BE2C (cell line): ENCODE data around the gene APH1A.
A peak's percentile ranks its signal among the peaks of the same experiment; 100 is the strongest.
"Not testable (repeated sequence)": the region's sequence is repeated elsewhere in the genome, so short reads cannot be mapped to it uniquely, and the experiment has no call there.

Experiments
- DNase-seq: peaks from one replicate; pipeline ENCODE4 v3.0.0-alpha.2; 2020
- H3K27me3 ChIP-seq: fragments of 250-450 bp; sonication (Bioruptor Pico); 2 replicates; pipeline ENCODE4 v1.5.1; 2020; ENCODE audit warnings: mild to moderate bottlenecking
- H3K36me3 ChIP-seq: fragments of 250-450 bp; sonication (Bioruptor Pico); 2 replicates; pipeline ENCODE4 v1.5.1; 2020; ENCODE audit warnings: mild to moderate bottlenecking
- H3K4me1 ChIP-seq: fragments of 250-450 bp; sonication (Bioruptor Pico); 2 replicates; pipeline ENCODE4 v1.5.1; 2020
- H3K4me3 ChIP-seq: 2 replicates; pipeline ENCODE4 v1.5.1; 2011; ENCODE audit warnings: low read depth, low read length
- H3K9me3 ChIP-seq: fragments of 250-450 bp; sonication (Bioruptor Pico); 2 replicates; pipeline ENCODE4 v1.5.1; 2020
- TF ChIP-seq, protein P1 (sequence below): IDR thresholded peaks from 2 replicates; pipeline ENCODE4 v1.5.1; 2012; ENCODE audit warnings: mild to moderate bottlenecking, low read depth, low read length

APH1A gene

DNA sequence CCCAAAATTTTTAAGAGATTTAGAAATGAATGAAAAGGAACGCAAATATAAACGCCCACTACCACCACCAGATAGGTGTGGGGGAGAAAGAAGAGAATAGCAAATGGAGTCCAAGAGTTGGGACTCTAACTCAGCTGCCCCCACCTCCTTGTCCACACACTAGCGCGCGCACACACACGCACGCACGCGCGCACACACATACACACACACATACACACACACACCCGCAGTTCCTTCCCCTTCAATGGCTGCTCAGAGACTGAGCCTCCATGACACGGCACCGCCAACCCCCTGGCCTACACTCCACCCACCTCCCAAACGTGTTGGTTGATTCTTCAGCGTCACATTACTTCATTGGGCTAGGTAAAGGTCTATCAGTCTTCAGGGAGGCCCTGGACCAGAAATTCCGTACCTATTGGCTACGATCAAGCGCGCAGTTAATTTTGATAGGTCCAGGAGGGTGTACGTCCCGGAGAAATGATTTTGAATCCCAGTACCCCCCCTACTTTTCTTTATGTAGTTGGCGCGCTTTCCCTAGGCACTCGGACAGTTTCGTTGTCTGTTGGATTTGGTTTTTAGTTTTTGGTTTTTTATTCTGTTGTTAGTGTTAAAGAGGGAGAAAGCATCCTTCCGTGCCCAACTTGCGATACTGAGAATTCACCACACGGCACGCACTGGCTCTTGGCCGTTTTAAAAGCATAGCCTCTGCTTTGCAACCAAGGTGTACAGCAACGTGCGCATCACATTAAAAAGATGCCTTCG is 32.8 kb downstream of the APH1A start, which contains the start of gene ANP32E:
Gene ANP32E, minus strand, starts transcription at position 261 of the 762 bp plus-strand sequence. CDS start 326 bp downstream, outside the sequence.
- TF ChIP-seq, protein P1, sequence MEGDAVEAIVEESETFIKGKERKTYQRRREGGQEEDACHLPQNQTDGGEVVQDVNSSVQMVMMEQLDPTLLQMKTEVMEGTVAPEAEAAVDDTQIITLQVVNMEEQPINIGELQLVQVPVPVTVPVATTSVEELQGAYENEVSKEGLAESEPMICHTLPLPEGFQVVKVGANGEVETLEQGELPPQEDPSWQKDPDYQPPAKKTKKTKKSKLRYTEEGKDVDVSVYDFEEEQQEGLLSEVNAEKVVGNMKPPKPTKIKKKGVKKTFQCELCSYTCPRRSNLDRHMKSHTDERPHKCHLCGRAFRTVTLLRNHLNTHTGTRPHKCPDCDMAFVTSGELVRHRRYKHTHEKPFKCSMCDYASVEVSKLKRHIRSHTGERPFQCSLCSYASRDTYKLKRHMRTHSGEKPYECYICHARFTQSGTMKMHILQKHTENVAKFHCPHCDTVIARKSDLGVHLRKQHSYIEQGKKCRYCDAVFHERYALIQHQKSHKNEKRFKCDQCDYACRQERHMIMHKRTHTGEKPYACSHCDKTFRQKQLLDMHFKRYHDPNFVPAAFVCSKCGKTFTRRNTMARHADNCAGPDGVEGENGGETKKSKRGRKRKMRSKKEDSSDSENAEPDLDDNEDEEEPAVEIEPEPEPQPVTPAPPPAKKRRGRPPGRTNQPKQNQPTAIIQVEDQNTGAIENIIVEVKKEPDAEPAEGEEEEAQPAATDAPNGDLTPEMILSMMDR, result peak; percentile 26; the same call in 1 of the 2 replicates
- peak; percentile 96 for DNase-seq
- H3K27me3 ChIP-seq, result no peaks in the 10 kb centered on the region
- peak within 1 kb of the TSS; percentile 100 for H3K4me3 ChIP-seq
- H3K36me3 ChIP-seq, result peaks cover 6% of the 10 kb centered on the region
- peaks cover 2% of the 10 kb centered on the region; the same call in 1 of the 2 replicates for H3K4me1 ChIP-seq
- no peaks in the 10 kb centered on the region for H3K9me3 ChIP-seq

- peaks cover 10% of the 10 kb centered on the region for H3K36me3 ChIP-seq
- no peaks in the 10 kb centered on the region for H3K9me3 ChIP-seq
- no peaks in the 10 kb centered on the region for H3K27me3 ChIP-seq
- peak overlapping the region; percentile 100 for H3K4me3 ChIP-seq
- peaks cover 2% of the 10 kb centered on the region; the same call in 1 of the 2 replicates for H3K4me1 ChIP-seq
- TF ChIP-seq, protein P1, result no peak
- DNase-seq, result peak; percentile 28
These were observed 33.4 kb downstream of the APH1A start for GRCh38 chr1:150235294-150235851.

- DNase-seq, result peak; percentile 67
- TF ChIP-seq, protein P1, result no peak
- no peaks in the 10 kb centered on the region for H3K27me3 ChIP-seq
- peaks cover 2% of the 10 kb centered on the region; the same call in 1 of the 2 replicates for H3K4me1 ChIP-seq
- H3K4me3 ChIP-seq, result peak overlapping the region; percentile 100
- H3K36me3 ChIP-seq, result peaks cover 16% of the 10 kb centered on the region
- H3K9me3 ChIP-seq, result no peaks in the 10 kb centered on the region
These were observed 34.1 kb downstream of the APH1A start for GRCh38 chr1:150234566-150235293.

DNA sequence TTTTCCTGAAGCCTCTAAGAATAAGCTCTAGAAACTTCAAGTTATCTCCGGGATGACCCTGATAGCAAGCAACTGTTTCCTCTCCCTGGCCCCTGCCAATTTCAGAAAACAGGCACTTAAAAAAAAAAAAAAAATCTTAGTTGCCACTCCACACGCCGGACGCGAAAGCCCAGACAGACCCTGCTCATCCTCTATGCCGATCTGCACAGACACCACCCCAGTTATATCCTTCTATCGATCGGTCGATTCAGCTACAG is 34.6 kb downstream of the APH1A start:
- Histone ChIP-seq H3K36me3 (peaks cover 21% of the 10 kb centered on the region), H3K4me3 (peak overlapping the region; percentile 100), H3K4me1 (peaks cover 2% of the 10 kb centered on the region; the same call in 1 of the 2 replicates), H3K9me3 (no peaks in the 10 kb centered on the region), H3K27me3 (no peaks in the 10 kb centered on the region)
- DNase-seq, result no peak
- TF ChIP-seq, protein P1, result no peak

DNA sequence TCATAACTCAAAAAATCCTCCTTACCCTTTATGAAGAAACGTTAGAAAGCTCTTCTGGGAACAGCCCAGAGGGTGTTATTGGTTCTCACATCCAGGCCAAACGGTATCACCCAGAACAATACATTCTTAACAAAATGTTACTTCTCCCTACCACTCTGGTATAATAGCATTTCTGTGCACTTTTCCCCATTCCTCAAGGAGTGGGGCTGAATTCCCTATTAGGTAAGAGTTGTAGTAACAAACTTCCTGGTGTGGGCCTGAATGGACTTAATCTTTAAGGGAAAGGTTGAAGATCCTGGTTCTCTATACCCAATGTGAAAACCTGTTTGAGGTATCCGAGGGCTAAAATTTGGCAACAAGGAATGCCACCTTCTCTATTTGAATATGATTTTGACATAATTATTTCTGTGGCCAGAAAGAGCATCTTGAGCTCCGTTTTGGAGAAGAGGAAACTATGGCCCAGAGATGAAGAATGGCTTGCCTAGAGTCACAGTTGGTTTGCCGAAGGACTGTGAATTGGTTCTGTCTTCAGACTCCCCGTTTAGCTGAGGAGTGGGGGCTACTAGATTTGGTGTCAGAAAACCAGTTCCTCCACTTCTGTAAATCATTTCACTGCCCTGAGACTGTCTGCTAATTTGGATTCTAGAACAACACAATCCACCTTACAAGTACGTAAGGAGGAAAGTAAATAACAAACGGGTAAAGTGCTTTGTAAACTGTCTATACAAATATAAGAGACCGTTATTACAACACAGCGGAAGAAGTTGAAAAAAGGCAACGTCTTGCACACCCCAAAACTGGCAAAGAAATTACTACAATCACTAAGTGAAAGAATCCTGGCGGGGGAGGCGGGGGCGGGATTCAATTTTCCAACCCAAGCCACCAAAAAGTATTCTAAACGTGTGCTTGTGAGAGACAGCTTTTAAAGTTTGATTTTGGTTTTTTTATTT is 35.2 kb downstream of the APH1A start:
- H3K4me3 ChIP-seq, result peak overlapping the region; percentile 100
- peaks cover 2% of the 10 kb centered on the region; the same call in 1 of the 2 replicates for H3K4me1 ChIP-seq
- DNase-seq, result no peak
- no peaks in the 10 kb centered on the region for H3K27me3 ChIP-seq
- no peaks in the 10 kb centered on the region for H3K9me3 ChIP-seq
- TF ChIP-seq, protein P1, result no peak
- peaks cover 23% of the 10 kb centered on the region for H3K36me3 ChIP-seq

- not testable (repeated sequence) for H3K4me3 ChIP-seq, H3K4me1 ChIP-seq, DNase-seq, H3K27me3 ChIP-seq, H3K9me3 ChIP-seq
- peaks cover 30% of the 10 kb centered on the region for H3K36me3 ChIP-seq
These were observed 35.9 kb downstream of the APH1A start for GRCh38 chr1:150232921-150233320.

DNA sequence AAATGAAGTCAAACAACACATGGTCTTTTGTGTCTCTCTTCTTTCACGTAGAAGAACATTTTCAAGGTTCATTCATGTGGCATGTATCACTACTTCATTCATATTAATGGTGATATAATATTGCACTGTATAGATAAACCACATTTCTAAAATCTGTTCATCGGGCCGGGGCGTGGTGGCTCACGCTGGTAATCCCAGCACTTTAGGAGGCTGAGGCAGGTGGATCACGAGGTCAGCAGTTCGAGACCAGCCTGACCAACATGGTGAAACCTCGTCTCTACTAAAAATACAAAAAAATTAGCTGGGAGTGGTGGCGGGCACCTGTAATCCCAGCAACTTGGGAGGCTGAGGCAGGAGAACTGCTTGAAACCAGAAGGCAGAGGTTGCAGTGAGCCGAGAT is 40.6 kb downstream of the APH1A start:
- not testable (repeated sequence) for H3K27me3 ChIP-seq, H3K9me3 ChIP-seq, H3K4me1 ChIP-seq, DNase-seq, H3K4me3 ChIP-seq
- H3K36me3 ChIP-seq, result peaks cover 74% of the 10 kb centered on the region
